Caco-2 (cell line): ENCODE results near the gene HGS. TPM values are rescaled to one million over a fixed set of nuclear protein-coding genes. Genes with fewer than 3 reads are reported as not detected.

Source experiments
- microRNA-seq: library from miRNA; unstranded; fragments of <30 nt; microRNA quantifications from one replicate; pipeline ENCODE4 v1.2.0, GENCODE V29; 2022
- total RNA-seq: library from RNA; stranded (reverse); gene quantifications from 2 replicates; pipeline ENCODE4 v1.2.3, GENCODE V29; 2022

Gene HGS
- total RNA-seq, 1 experiment from 2014 or later: 176 TPM

Small RNA genes lying within 50 kb of the gene (microRNA-seq; reads per million reads assigned to microRNA genes)
- gene MIR6786: 0.74 reads per million

Other genes starting within 250 kb of the HGS start
- gene ACTG1, start 171.2 kb upstream of the HGS start, total RNA-seq: 1,436 and 1,933 TPM in 2 replicates
- gene FSCN2, start 155.6 kb upstream of the HGS start, total RNA-seq: 2.1 and 2.9 TPM in 2 replicates
- gene FAAP100, start 131.7 kb upstream of the HGS start, total RNA-seq: 38.5 and 42.2 TPM in 2 replicates
- gene NPLOC4, start 46.9 kb upstream of the HGS start, total RNA-seq: 119 and 139 TPM in 2 replicates
- gene TSPAN10, start 46.8 kb upstream of the HGS start, total RNA-seq: 4.0 and 4.1 TPM in 2 replicates
- gene PDE6G, start 27.5 kb upstream of the HGS start, total RNA-seq: not detected in 2 replicates
- 32.4 and 37.0 TPM in 2 replicates for gene OXLD1, start 17.4 kb upstream of the HGS start, total RNA-seq
- 49.0 and 50.5 TPM in 2 replicates for gene CCDC137, start 17.3 kb upstream of the HGS start, total RNA-seq
- gene ARL16, start 214 bp upstream of the HGS start, total RNA-seq: 45.1 and 49.8 TPM in 2 replicates
- gene MRPL12, start 19.4 kb downstream of the HGS start, total RNA-seq: 164 and 176 TPM in 2 replicates
- gene SLC25A10, start 28.3 kb downstream of the HGS start, total RNA-seq: 49.5 and 54.8 TPM in 2 replicates
- 0.91 and 1.0 TPM in 2 replicates for gene GCGR, start 120.1 kb downstream of the HGS start, total RNA-seq
- 59.7 and 60.0 TPM in 2 replicates for gene MCRIP1, start 149.3 kb downstream of the HGS start, total RNA-seq
- gene PPP1R27, start 151.0 kb downstream of the HGS start, total RNA-seq: 0.93 TPM in 1 of 2 replicates, not detected in the other
- 895 and 958 TPM in 2 replicates for gene P4HB, start 176.5 kb downstream of the HGS start, total RNA-seq
- gene ARHGDIA, start 187.3 kb downstream of the HGS start, total RNA-seq: 253 and 292 TPM in 2 replicates
- gene ALYREF, start 207.6 kb downstream of the HGS start, total RNA-seq: 248 and 252 TPM in 2 replicates
- gene ANAPC11, start 207.7 kb downstream of the HGS start, total RNA-seq: 133 and 140 TPM in 2 replicates
- gene NPB, start 218.2 kb downstream of the HGS start, total RNA-seq: 0.37 and 0.68 TPM in 2 replicates
- gene PCYT2, start 227.4 kb downstream of the HGS start, total RNA-seq: 125 and 151 TPM in 2 replicates
- 55.6 and 57.4 TPM in 2 replicates for gene SIRT7, start 234.2 kb downstream of the HGS start, total RNA-seq
- gene MAFG, start 243.7 kb downstream of the HGS start, total RNA-seq: 28.9 and 29.1 TPM in 2 replicates